ENCODE measurements around the gene GLYR1. TPM values are rescaled to one million over a fixed set of nuclear protein-coding genes. Genes with fewer than 3 reads are reported as not detected.

GLYR1 gene
- total RNA-seq, 1 experiment from 2014 or later, result 111 TPM

GRCh38 chr16:4788489-4788889 is 58.6 kb downstream of the GLYR1 start:
- ChIA-PET POLR2A (no interaction called here), CTCF (no interaction called here)
- H3K4me1 ChIP-seq (ENCODE audit: control insufficient read depth, insufficient read depth, low read length), result peaks cover 8% of the 10 kb centered on the region; the same call in 1 of the 2 replicates
- in situ Hi-C loops (cut with HindIII; ENCODE audit: low pct_unique_long_range_greater_than_20kb, low sequenced_read_pairs) (no loop called here), intact Hi-C loops (cut with micrococcal nuclease; ENCODE audit: unreplicated experiment) (no loop called here)
- ATAC-seq (no peak), DNase-seq (ENCODE audit: low read depth, low spot score) (no peak)
- H3K9me3 ChIP-seq (ENCODE audit: control insufficient read depth, insufficient read depth, low read depth, low read length), result no peaks in the 10 kb centered on the region
- no peak for TF ChIP-seq REST (IDR thresholded peaks at IDR 0.05; ENCODE audit: insufficient read depth in 1 of 2, low read depth in 2 of 2, low read length in 1 of 2)
- TF ChIP-seq POLR2AphosphoS5 (IDR thresholded peaks at IDR 0.05; ENCODE audit: low read depth, low read length), result no peak
- TF ChIP-seq TCF7L2 (IDR thresholded peaks at IDR 0.05; ENCODE audit: low read depth, low read length), result no peak
- no peak for TF ChIP-seq CTCF (IDR thresholded peaks at IDR 0.05)
- TF ChIP-seq SIN3A (IDR thresholded peaks at IDR 0.05; ENCODE audit: borderline replicate concordance, insufficient read depth, low read depth, low read length), result no peak
- no peaks in the 10 kb centered on the region for H3K27me3 ChIP-seq (ENCODE audit: control insufficient read depth, insufficient read depth, low read length)
- no peak overlapping the region for H3K4me3 ChIP-seq (ENCODE audit: low read depth in 2 of 2, low read length in 2 of 2)
- no peaks in the 10 kb centered on the region for H3K36me3 ChIP-seq (ENCODE audit: control insufficient read depth, insufficient read depth, low read length)
- no TSS peak for BruUV-seq (replicated peaks)
- H3K27ac ChIP-seq (ENCODE audit: low read length), result no peak overlapping the region

GRCh38 chr16:4787627-4788482 is 59.2 kb downstream of the GLYR1 start, which contains the start of gene SEPTIN12:
Gene SEPTIN12 (minus strand): TSS chr16:4788345. CDS start chr16:4787645, 700 bp downstream.
- Histone ChIP-seq H3K27ac (ENCODE audit: low read length) (no peak within 1 kb of the TSS), H3K4me1 (ENCODE audit: control insufficient read depth, insufficient read depth, low read length) (peaks cover 8% of the 10 kb centered on the region; the same call in 1 of the 2 replicates), H3K36me3 (ENCODE audit: control insufficient read depth, insufficient read depth, low read length) (no peaks in the 10 kb centered on the region), H3K27me3 (ENCODE audit: control insufficient read depth, insufficient read depth, low read length) (no peaks in the 10 kb centered on the region), H3K9me3 (ENCODE audit: control insufficient read depth, insufficient read depth, low read depth, low read length) (no peaks in the 10 kb centered on the region), H3K4me3 (ENCODE audit: low read depth in 2 of 2, low read length in 2 of 2) (no peak within 1 kb of the TSS)
- ChIA-PET POLR2A (no interaction called here), CTCF (no interaction called here)
- BruUV-seq (replicated peaks), result no TSS peak
- TF ChIP-seq TCF7L2 (IDR thresholded peaks at IDR 0.05; ENCODE audit: low read depth, low read length), result no peak
- no peak for TF ChIP-seq REST (IDR thresholded peaks at IDR 0.05; ENCODE audit: insufficient read depth in 1 of 2, low read depth in 2 of 2, low read length in 1 of 2)
- TF ChIP-seq CTCF (IDR thresholded peaks at IDR 0.05), result no peak
- no peak for TF ChIP-seq SIN3A (IDR thresholded peaks at IDR 0.05; ENCODE audit: borderline replicate concordance, insufficient read depth, low read depth, low read length)
- TF ChIP-seq POLR2AphosphoS5 (IDR thresholded peaks at IDR 0.05; ENCODE audit: low read depth, low read length), result no peak
- in situ Hi-C loops (cut with HindIII; ENCODE audit: low pct_unique_long_range_greater_than_20kb, low sequenced_read_pairs) (no loop called here), intact Hi-C loops (cut with micrococcal nuclease; ENCODE audit: unreplicated experiment) (no loop called here)
- ATAC-seq, result no peak
- no peak for DNase-seq (ENCODE audit: low read depth, low spot score)
